ENCODE results near the gene SLC6A16.
"Not testable (repeated sequence)": the region's sequence is repeated elsewhere in the genome, so short reads cannot be mapped to it uniquely, and the experiment has no call there.

The SLC6A16 gene

GRCh38 chr19:49335784-49336481 lies 10.9 kb upstream of the SLC6A16 start:
- no peak for TF ChIP-seq CTCF (IDR thresholded peaks at IDR 0.05; ENCODE audit: control insufficient read depth, insufficient read depth, low read depth, low read length, missing control alignments)
- no peak for DNase-seq (ENCODE audit: low read depth)
- H3K4me3 ChIP-seq (ENCODE audit: control insufficient read depth, low read depth, low read length), result no peak overlapping the region

GRCh38 chr19:49335071-49335783 lies 10.2 kb upstream of the SLC6A16 start, which contains the start of gene CD37:
TSS of gene CD37 (plus strand) at chr19:49335406. CDS start at chr19:49335541, 135 bp downstream.
- DNase-seq (ENCODE audit: low read depth), result no peak
- no peak for TF ChIP-seq CTCF (IDR thresholded peaks at IDR 0.05; ENCODE audit: control insufficient read depth, insufficient read depth, low read depth, low read length, missing control alignments)
- no peak within 1 kb of the TSS for H3K4me3 ChIP-seq (ENCODE audit: control insufficient read depth, low read depth, low read length)

GRCh38 chr19:49333811-49334288 lies 8.9 kb upstream of the SLC6A16 start:
- DNase-seq (ENCODE audit: low read depth), result no peak
- TF ChIP-seq CTCF (IDR thresholded peaks at IDR 0.05; ENCODE audit: control insufficient read depth, insufficient read depth, low read depth, low read length, missing control alignments), result no peak
- no peak overlapping the region for H3K4me3 ChIP-seq (ENCODE audit: control insufficient read depth, low read depth, low read length)

GRCh38 chr19:49333418-49333805 lies 8.4 kb upstream of the SLC6A16 start:
- H3K4me3 ChIP-seq (ENCODE audit: control insufficient read depth, low read depth, low read length), result no peak overlapping the region
- TF ChIP-seq CTCF (IDR thresholded peaks at IDR 0.05; ENCODE audit: control insufficient read depth, insufficient read depth, low read depth, low read length, missing control alignments), result no peak
- DNase-seq (ENCODE audit: low read depth), result no peak

- not testable (repeated sequence) for DNase-seq (ENCODE audit: low read depth); H3K4me3 ChIP-seq (ENCODE audit: control insufficient read depth, low read depth, low read length)
Observed at GRCh38 chr19:49332691-49333417, 7.9 kb upstream of the SLC6A16 start.

GRCh38 chr19:49331616-49332055 lies 6.6 kb upstream of the SLC6A16 start:
- no peak for DNase-seq (ENCODE audit: low read depth)
- no peak for TF ChIP-seq CTCF (IDR thresholded peaks at IDR 0.05; ENCODE audit: control insufficient read depth, insufficient read depth, low read depth, low read length, missing control alignments)
- H3K4me3 ChIP-seq (ENCODE audit: control insufficient read depth, low read depth, low read length), result no peak overlapping the region

- not testable (repeated sequence) for H3K4me3 ChIP-seq (ENCODE audit: control insufficient read depth, low read depth, low read length); DNase-seq (ENCODE audit: low read depth)
Observed at GRCh38 chr19:49331187-49331586, 6.2 kb upstream of the SLC6A16 start.

All from AG09309 (cell line).